NT2/D1 (cell line): ENCODE results near the gene CEP43.

Experiments
- SUZ12 ChIP-seq: IDR thresholded peaks from 2 replicates; pipeline ENCODE4 v1.6.1; 2011; ENCODE audit not compliant: insufficient read length, insufficient read depth; ENCODE audit errors: extremely low read depth
- YY1 ChIP-seq: IDR thresholded peaks from 2 replicates; pipeline ENCODE4 v1.6.1; 2011; ENCODE audit not compliant: insufficient read length, insufficient read depth
- ZNF274 ChIP-seq: IDR thresholded peaks from 2 replicates; pipeline ENCODE4 v1.6.1; 2011; ENCODE audit warnings: mild to moderate bottlenecking, low read depth, low read length

GRCh38 chr6:166976636-166977035 is 22.6 kb upstream of the CEP43 start:
- TF ChIP-seq YY1 (no peak), ZNF274 (no peak), SUZ12 (no peak)
